Measurements from ENCODE around the gene JCAD. TPM values are rescaled to one million over a fixed set of nuclear protein-coding genes. Genes with fewer than 3 reads are reported as not detected.
"Not testable (repeated sequence)": the region's sequence is repeated elsewhere in the genome, so short reads cannot be mapped to it uniquely, and the experiment has no call there.

JCAD gene
- total RNA-seq, 1 experiment from 2014 or later, result 0.77 TPM

GRCh38 chr10:30006410-30006809 is 53.0 kb downstream of the JCAD start:
- H3K14ac ChIP-seq (ENCODE audit: insufficient read depth, low read length), result no peak overlapping the region
- H3K4me1 ChIP-seq (ENCODE audit: insufficient read depth, low read length), result no peaks in the 10 kb centered on the region
- H3K4me2 ChIP-seq (ENCODE audit: insufficient read depth, insufficient read length, low read length), result no peak overlapping the region
- H2BK5ac ChIP-seq (ENCODE audit: insufficient read length, low read length), result no peak overlapping the region
- H3K4me1 Mint-ChIP-seq, result peaks cover 17 to 18% of the 10 kb centered on the region in 2 experiments
- no peaks in the 10 kb centered on the region; a peak in 1 of 7 replicates for H3K36me3 Mint-ChIP-seq (ENCODE audit: insufficient read depth in 1 of 3, low read depth in 3 of 3)
- H4K20me1 ChIP-seq (ENCODE audit: control insufficient read depth, insufficient read depth, insufficient read length), result no peaks in the 10 kb centered on the region
- H2AK5ac ChIP-seq (ENCODE audit: insufficient read length, low read length), result no peak overlapping the region
- no peak overlapping the region for H4K91ac ChIP-seq (ENCODE audit: insufficient read length, low read depth, low read length)
- no peaks in the 10 kb centered on the region for H3K23me2 ChIP-seq (ENCODE audit: insufficient read length, low read depth, low read length, poor library complexity, severe bottlenecking)
- H3K18ac ChIP-seq (ENCODE audit: insufficient read length, low read depth, low read length), result no peak overlapping the region
- H3K79me1 ChIP-seq (ENCODE audit: insufficient read depth, low read depth, low read length, poor library complexity, severe bottlenecking), result no peaks in the 10 kb centered on the region
- no peak overlapping the region for H2BK12ac ChIP-seq (ENCODE audit: insufficient read length, low read depth, low read length)
- H3K56ac ChIP-seq (ENCODE audit: insufficient read length, low read depth, low read length), result no peak overlapping the region
- no CpG with 5 or more reads among the region's 8 CpGs for WGBS (ENCODE audit: extremely low coverage, insufficient read length, low lambda C conversion rate)
- peak overlapping the region; percentile 60 for H4K8ac ChIP-seq (replicated peaks; ENCODE audit: insufficient read length, low read depth, low read length)
- H3K27ac Mint-ChIP-seq, result no peak overlapping the region
- H4K5ac ChIP-seq (ENCODE audit: insufficient read length, low read depth, low read length), result no peak overlapping the region
- H3K23ac ChIP-seq (ENCODE audit: insufficient read length, low read depth, low read length), result no peak overlapping the region
- H2BK20ac ChIP-seq (ENCODE audit: low read depth, low read length, poor library complexity, severe bottlenecking), result no peak overlapping the region
- peaks cover 4% of the 10 kb centered on the region; the same call in 1 of the 2 replicates for H3K27me3 Mint-ChIP-seq (ENCODE audit: low read depth)
- no peaks in the 10 kb centered on the region for H3K27me3 ChIP-seq (ENCODE audit: insufficient read depth, low read length)
- H3K79me2 ChIP-seq (ENCODE audit: insufficient read depth, low read length), result no peaks in the 10 kb centered on the region
- H2BK120ac ChIP-seq (ENCODE audit: low read depth, low read length, poor library complexity, severe bottlenecking), result no peak overlapping the region
- no peak overlapping the region for H3K4ac ChIP-seq (ENCODE audit: low read depth, low read length)
- no peak overlapping the region for H3K9ac ChIP-seq (ENCODE audit: extremely low read depth, insufficient read length, low read length)
- no peak overlapping the region for H3K4me3 Mint-ChIP-seq
- H3T11ph ChIP-seq (ENCODE audit: low read length), result no peak overlapping the region
- no peaks in the 10 kb centered on the region for H3K9me3 Mint-ChIP-seq
- no peaks in the 10 kb centered on the region for H3K9me3 ChIP-seq (ENCODE audit: control insufficient read depth, low read depth, low read length)
- no peak for DNase-seq
- no peak overlapping the region for H2AFZ ChIP-seq (ENCODE audit: low read length)
- TF ChIP-seq CTCF (conservative IDR thresholded peaks at IDR 0.05), result no peak
- H2BK15ac ChIP-seq (ENCODE audit: low read depth, low read length), result no peak overlapping the region; the same call in 1 of the 2 replicates
- H3K27ac ChIP-seq (ENCODE audit: insufficient read length, low read depth, low read length), result no peak overlapping the region

- not testable (repeated sequence) for H2BK15ac ChIP-seq (ENCODE audit: low read depth, low read length); H3K18ac ChIP-seq (ENCODE audit: insufficient read length, low read depth, low read length); H3K4me1 ChIP-seq (ENCODE audit: insufficient read depth, low read length); H4K91ac ChIP-seq (ENCODE audit: insufficient read length, low read depth, low read length); H4K5ac ChIP-seq (ENCODE audit: insufficient read length, low read depth, low read length); H3K56ac ChIP-seq (ENCODE audit: insufficient read length, low read depth, low read length); H3K9me3 Mint-ChIP-seq; H3K4me3 Mint-ChIP-seq; H3K79me1 ChIP-seq (ENCODE audit: insufficient read depth, low read depth, low read length, poor library complexity, severe bottlenecking); H3K4me2 ChIP-seq (ENCODE audit: insufficient read depth, insufficient read length, low read length); H3K27ac Mint-ChIP-seq; H3K27me3 Mint-ChIP-seq (ENCODE audit: low read depth); H4K20me1 ChIP-seq (ENCODE audit: control insufficient read depth, insufficient read depth, insufficient read length); H3K9ac ChIP-seq (ENCODE audit: extremely low read depth, insufficient read length, low read length); H4K8ac ChIP-seq (replicated peaks; ENCODE audit: insufficient read length, low read depth, low read length); H2AK5ac ChIP-seq (ENCODE audit: insufficient read length, low read length); H3K27me3 ChIP-seq (ENCODE audit: insufficient read depth, low read length); H3K79me2 ChIP-seq (ENCODE audit: insufficient read depth, low read length); H3K14ac ChIP-seq (ENCODE audit: insufficient read depth, low read length); H3K23me2 ChIP-seq (ENCODE audit: insufficient read length, low read depth, low read length, poor library complexity, severe bottlenecking); H3K4ac ChIP-seq (ENCODE audit: low read depth, low read length); H3K27ac ChIP-seq (ENCODE audit: insufficient read length, low read depth, low read length); H3K23ac ChIP-seq (ENCODE audit: insufficient read length, low read depth, low read length); DNase-seq; H2AFZ ChIP-seq (ENCODE audit: low read length); H2BK5ac ChIP-seq (ENCODE audit: insufficient read length, low read length); H2BK20ac ChIP-seq (ENCODE audit: low read depth, low read length, poor library complexity, severe bottlenecking); H3K36me3 Mint-ChIP-seq (ENCODE audit: insufficient read depth in 1 of 3, low read depth in 3 of 3); H2BK12ac ChIP-seq (ENCODE audit: insufficient read length, low read depth, low read length); H3T11ph ChIP-seq (ENCODE audit: low read length); H2BK120ac ChIP-seq (ENCODE audit: low read depth, low read length, poor library complexity, severe bottlenecking); H3K9me3 ChIP-seq (ENCODE audit: control insufficient read depth, low read depth, low read length)
- H3K4me1 Mint-ChIP-seq, result peaks cover 17 to 24% of the 10 kb centered on the region in 2 experiments
- no CpG with 5 or more reads among the region's 1 CpG for WGBS (ENCODE audit: extremely low coverage, insufficient read length, low lambda C conversion rate)
Measured at GRCh38 chr10:30005116-30005515, 54.3 kb downstream of the JCAD start.
